Fibroblast of pulmonary artery (primary cell): ENCODE results near the gene MYOF.

Experiments used
- DNase-seq: peaks from one replicate; pipeline ENCODE4 v3.0.0-alpha.2; 2010; ENCODE audit warnings: low read depth
- H3K4me3 ChIP-seq: replicated peaks from 2 replicates; pipeline ENCODE4 v1.5.1; 2011; ENCODE audit warnings: low read depth, mild to moderate bottlenecking, control low read depth, low read length, moderate library complexity
- CTCF ChIP-seq: IDR thresholded peaks from 2 replicates; pipeline ENCODE4 v1.5.1; 2011; ENCODE audit warnings: mild to moderate bottlenecking, control low read depth, low read length, inconsistent platforms; ENCODE audit errors: missing control alignments

The MYOF gene

GRCh38 chr10:93337309-93337721 lies 144.8 kb downstream of the MYOF start:
- DNase-seq, result no peak
- H3K4me3 ChIP-seq, result no peak overlapping the region
- no peak for TF ChIP-seq CTCF

- no peak overlapping the region for H3K4me3 ChIP-seq
- no peak for DNase-seq
- no peak for TF ChIP-seq CTCF
Measured at GRCh38 chr10:93336678-93337077, 145.5 kb downstream of the MYOF start.

- H3K4me3 ChIP-seq, result no peak overlapping the region
- DNase-seq, result no peak
- TF ChIP-seq CTCF, result no peak
Measured at GRCh38 chr10:93336110-93336509, 146.0 kb downstream of the MYOF start.

GRCh38 chr10:93334901-93335327 lies 147.2 kb downstream of the MYOF start:
- TF ChIP-seq CTCF, result no peak
- DNase-seq, result no peak
- no peak overlapping the region for H3K4me3 ChIP-seq

GRCh38 chr10:93334181-93334580 lies 148.0 kb downstream of the MYOF start:
- H3K4me3 ChIP-seq, result no peak overlapping the region
- no peak for DNase-seq
- TF ChIP-seq CTCF, result no peak

GRCh38 chr10:93333278-93333978 lies 148.7 kb downstream of the MYOF start:
- TF ChIP-seq CTCF, result no peak
- peak; percentile 35 for DNase-seq
- no peak overlapping the region for H3K4me3 ChIP-seq

- no peak for DNase-seq
- TF ChIP-seq CTCF, result no peak
Measured at GRCh38 chr10:93330824-93331223, 151.3 kb downstream of the MYOF start.

More at GRCh38 chr10:93330824-93331223, 151.3 kb downstream of the MYOF start:
- H3K4me3 ChIP-seq, result no peak overlapping the region
